Natural killer cell treated with Interleukin-12 subunit alpha and Interleukin-12 subunit beta and Interleukin-15 and Interleukin-18, amount 100 ng/mL, for 72 hours (primary cell): ENCODE results near the gene ALOX5AP. TPM values are rescaled to one million over a fixed set of nuclear protein-coding genes. Genes with fewer than 3 reads are reported as not detected.
"Not testable (repeated sequence)": the region's sequence is repeated elsewhere in the genome, so short reads cannot be mapped to it uniquely, and the experiment has no call there.

Experiments used
- ATAC-seq, 2 donors: fragments of 150-1000 bp; cut with Tn5 transposase in 1 of 2; sonication (Bioruptor Pico), chemical (Tn5 transposase) in 1 of 2; 2 replicates each; pipeline ENCODE4 v1.10.0; 2021
- DNase-seq: peaks from one replicate; pipeline ENCODE4 v3.0.0; 2022; ENCODE audit warnings: low spot score
- H3K27ac Mint-ChIP-seq, 2 donors: 1 replicate in 1 of 2; 2 replicates in 1 of 2; pipeline ENCODE4 v1.8.0; 2022; ENCODE audit warnings: mixed read lengths in 2 of 2, mild to moderate bottlenecking in 1 of 2, moderate library complexity in 1 of 2
- H3K27me3 Mint-ChIP-seq, 2 donors: 1 replicate in 1 of 2; 2 replicates in 1 of 2; pipeline ENCODE4 v1.8.0; 2022; ENCODE audit warnings: mixed read lengths in 2 of 2
- H3K36me3 Mint-ChIP-seq: one replicate; pipeline ENCODE4 v1.8.0; 2022; ENCODE audit warnings: mixed read lengths
- H3K4me1 Mint-ChIP-seq, 2 donors: 1 replicate in 1 of 2; 2 replicates in 1 of 2; pipeline ENCODE4 v1.8.0; 2022; ENCODE audit warnings: low read depth in 2 of 2, mixed read lengths in 2 of 2, mild to moderate bottlenecking in 1 of 2
- H3K4me3 Mint-ChIP-seq: one replicate; pipeline ENCODE4 v1.8.0; 2022; ENCODE audit warnings: mixed read lengths
- H3K9me3 Mint-ChIP-seq: 2 replicates; pipeline ENCODE4 v1.8.0; 2022; ENCODE audit warnings: mixed read lengths
- total RNA-seq, 2 donors: library from RNA; stranded (reverse); gene quantifications; one replicate each; pipeline ENCODE4 v1.2.3, GENCODE V29; 2022

The ALOX5AP gene
- total RNA-seq, 2 donors from 2014 or later: 49.8 to 173 TPM

DNA sequence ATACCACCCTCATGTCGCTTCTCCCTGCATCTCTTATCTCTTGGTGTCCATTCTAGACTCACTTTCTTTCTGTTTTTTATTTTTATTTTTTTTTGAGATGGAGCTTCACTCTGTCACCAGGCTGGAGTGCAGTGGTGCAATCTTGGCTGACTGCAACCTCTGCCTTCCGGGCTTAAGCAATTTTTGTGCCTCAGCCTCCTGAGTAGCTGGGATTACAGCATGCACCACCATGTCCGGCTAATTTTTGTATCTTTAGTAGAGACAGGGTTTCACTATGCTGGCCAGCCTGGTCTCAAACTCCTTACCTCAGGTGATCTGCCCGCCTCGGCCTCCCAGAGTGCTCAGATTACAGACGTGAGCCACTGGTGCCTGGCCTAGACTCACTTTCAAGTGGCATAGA lies 12.5 kb downstream of the ALOX5AP start:
- H3K27me3 Mint-ChIP-seq, ATAC-seq, H3K4me3 Mint-ChIP-seq, H3K27ac Mint-ChIP-seq, H3K9me3 Mint-ChIP-seq, DNase-seq: not testable (repeated sequence)
- Mint-ChIP-seq H3K4me1 (peaks cover 60 to 65% of the 10 kb centered on the region in 2 donors), H3K36me3 (peaks cover 39% of the 10 kb centered on the region)

GRCh38 chr13:30748717-30749116 lies 13.4 kb downstream of the ALOX5AP start:
- Mint-ChIP-seq H3K27ac (no peak overlapping the region), H3K4me1 (peaks cover 52 to 59% of the 10 kb centered on the region in 2 donors), H3K27me3 (no peaks in the 10 kb centered on the region), H3K36me3 (peaks cover 30% of the 10 kb centered on the region), H3K4me3 (no peak overlapping the region), H3K9me3 (peaks cover 3% of the 10 kb centered on the region)
- DNase-seq (no peak), ATAC-seq (no peak)

GRCh38 chr13:30750036-30750435 lies 14.7 kb downstream of the ALOX5AP start:
- no peak for ATAC-seq
- H3K4me3 Mint-ChIP-seq: no peak overlapping the region
- H3K27ac Mint-ChIP-seq: no peak overlapping the region
- H3K27me3 Mint-ChIP-seq: no peaks in the 10 kb centered on the region
- H3K36me3 Mint-ChIP-seq: peaks cover 29% of the 10 kb centered on the region
- peaks cover 3% of the 10 kb centered on the region for H3K9me3 Mint-ChIP-seq
- no peak for DNase-seq
- H3K4me1 Mint-ChIP-seq: peaks cover 39 to 46% of the 10 kb centered on the region in 2 donors

GRCh38 chr13:30751183-30751933 lies 16.0 kb downstream of the ALOX5AP start:
- Mint-ChIP-seq H3K4me1 (peaks cover 25 to 32% of the 10 kb centered on the region in 2 donors), H3K4me3 (peak overlapping the region; percentile 45), H3K36me3 (peaks cover 16% of the 10 kb centered on the region), H3K27ac (peak overlapping the region; percentile 39 to 68), H3K9me3 (peaks cover 3% of the 10 kb centered on the region), H3K27me3 (no peaks in the 10 kb centered on the region)
- DNase-seq: no peak
- peak; percentile 11 to 38 for ATAC-seq

DNA sequence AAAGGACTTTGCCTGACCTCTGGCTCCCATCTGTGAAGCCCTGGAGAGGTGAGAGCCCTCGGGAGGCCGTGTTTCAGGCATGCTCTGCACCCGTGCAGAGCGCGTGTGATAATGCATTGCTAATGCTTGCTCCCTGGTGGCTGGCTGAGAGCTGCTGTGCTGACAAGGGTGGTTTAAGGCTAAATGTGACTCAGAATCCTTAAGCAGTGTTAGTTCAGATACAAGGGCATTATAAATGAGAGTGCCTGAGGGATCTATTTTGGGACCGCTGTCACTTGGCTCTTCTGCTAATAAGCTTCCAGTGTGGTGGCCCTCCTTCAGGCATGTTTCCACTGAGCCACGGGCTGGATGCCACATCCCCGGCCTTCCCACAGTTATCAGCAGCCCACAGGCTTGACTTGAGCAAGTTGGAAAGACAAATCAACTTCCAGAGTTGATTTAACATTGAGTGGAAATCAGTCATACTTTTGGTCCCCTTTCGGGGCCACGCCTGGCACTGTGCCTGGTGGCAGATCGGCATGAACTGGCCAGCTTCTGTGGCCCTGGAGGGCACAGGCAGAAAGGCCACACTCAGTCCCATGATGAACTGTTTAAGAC lies 17.0 kb downstream of the ALOX5AP start:
- Mint-ChIP-seq H3K27ac (peak overlapping the region in 1 of 2 donors; percentile 68), H3K27me3 (no peaks in the 10 kb centered on the region), H3K4me1 (peaks cover 20 to 25% of the 10 kb centered on the region in 2 donors), H3K9me3 (peaks cover 3% of the 10 kb centered on the region), H3K36me3 (peaks cover 13% of the 10 kb centered on the region), H3K4me3 (peak overlapping the region; percentile 45)
- ATAC-seq: no peak
- no peak for DNase-seq

GRCh38 chr13:30753030-30753616 lies 17.8 kb downstream of the ALOX5AP start:
- H3K4me3 Mint-ChIP-seq: no peak overlapping the region
- peaks cover 20 to 23% of the 10 kb centered on the region in 2 donors for H3K4me1 Mint-ChIP-seq
- DNase-seq: no peak
- H3K9me3 Mint-ChIP-seq: peaks cover 3% of the 10 kb centered on the region
- no peaks in the 10 kb centered on the region for H3K27me3 Mint-ChIP-seq
- ATAC-seq: no peak
- H3K27ac Mint-ChIP-seq: peak overlapping the region in 1 of 2 donors; percentile 36
- H3K36me3 Mint-ChIP-seq: peaks cover 13% of the 10 kb centered on the region

DNA sequence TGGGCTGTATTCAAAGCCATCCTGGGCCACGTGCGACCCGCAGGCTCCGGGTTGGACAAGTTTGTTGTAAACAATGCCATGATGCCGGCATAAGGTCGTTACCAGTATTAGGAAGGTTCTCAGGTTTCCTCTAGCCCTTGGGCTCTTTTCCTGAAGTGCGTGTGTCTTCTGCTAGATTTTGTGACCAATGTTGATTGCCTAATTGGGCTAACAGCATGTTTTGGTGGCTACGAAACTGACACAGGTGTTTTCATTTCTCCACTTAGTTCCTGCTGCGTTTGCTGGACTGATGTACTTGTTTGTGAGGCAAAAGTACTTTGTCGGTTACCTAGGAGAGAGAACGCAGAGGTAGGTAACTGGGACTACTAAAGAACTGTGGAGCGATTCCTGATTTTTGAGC lies 20.3 kb downstream of the ALOX5AP start:
- Mint-ChIP-seq H3K4me1 (peaks cover 13 to 21% of the 10 kb centered on the region in 2 donors), H3K4me3 (no peak overlapping the region), H3K27me3 (no peaks in the 10 kb centered on the region), H3K9me3 (no peaks in the 10 kb centered on the region), H3K36me3 (peaks cover 13% of the 10 kb centered on the region), H3K27ac (no peak overlapping the region)
- DNase-seq: no peak
- no peak for ATAC-seq

DNA sequence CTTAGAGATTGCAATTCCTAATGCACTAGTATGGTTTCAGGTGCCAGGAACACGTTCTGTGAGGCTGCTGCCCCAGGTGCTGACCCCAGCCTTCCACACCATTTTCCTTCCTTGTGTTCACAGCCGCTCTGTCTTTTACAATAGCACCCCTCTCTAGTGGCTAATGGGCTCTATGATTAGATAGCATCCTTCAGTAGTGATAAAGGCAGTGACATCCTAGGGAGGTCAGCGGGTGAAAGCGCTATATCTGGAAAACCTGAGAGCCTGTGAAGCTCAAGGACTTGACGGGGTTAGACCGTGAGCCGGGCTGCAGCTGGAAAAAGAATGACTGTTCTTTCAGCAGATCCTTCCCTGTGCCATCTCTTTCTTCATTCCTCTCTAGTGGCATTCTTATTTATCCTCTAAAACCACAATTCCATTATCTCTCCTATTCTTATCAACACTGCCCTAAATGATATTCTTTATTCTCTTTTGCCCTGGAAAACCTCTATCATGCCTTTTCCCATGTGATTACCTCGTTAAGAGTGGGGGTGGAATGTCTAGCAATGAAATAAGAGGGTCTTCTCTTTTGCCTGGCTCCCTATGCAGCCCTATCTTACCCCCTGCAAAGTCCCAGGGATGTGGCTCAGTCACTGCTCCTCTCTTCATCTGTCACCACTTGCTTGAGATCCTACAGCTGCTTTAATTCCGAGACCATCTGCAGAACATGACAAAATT lies 21.8 kb downstream of the ALOX5AP start:
- Mint-ChIP-seq H3K27me3 (no peaks in the 10 kb centered on the region), H3K27ac (peak overlapping the region in 1 of 2 donors; percentile 3), H3K9me3 (no peaks in the 10 kb centered on the region), H3K36me3 (peaks cover 6% of the 10 kb centered on the region), H3K4me1 (peaks cover 5 to 18% of the 10 kb centered on the region in 2 donors), H3K4me3 (no peak overlapping the region)
- ATAC-seq (no peak), DNase-seq (no peak)

DNA sequence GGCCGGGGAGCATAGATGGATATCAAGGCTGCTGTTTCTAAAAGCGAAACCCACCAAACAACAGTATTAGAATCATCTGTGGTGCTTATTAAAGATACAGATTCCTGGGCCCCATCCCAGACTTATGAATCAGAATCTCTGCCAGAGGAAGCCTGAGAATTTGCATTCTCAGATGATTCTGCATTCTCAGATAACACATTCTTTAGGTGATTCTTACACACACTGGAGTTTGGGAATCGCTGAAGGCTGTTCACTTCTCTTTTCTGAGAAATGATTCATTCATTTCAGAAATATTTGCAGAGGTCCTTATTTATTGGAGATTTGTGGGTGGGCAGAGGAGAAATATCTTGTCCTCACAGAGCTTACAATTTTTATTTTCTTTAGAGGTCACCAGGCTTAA lies 24.4 kb downstream of the ALOX5AP start:
- no peak for ATAC-seq
- H3K4me1 Mint-ChIP-seq: peaks cover 10 to 18% of the 10 kb centered on the region in 2 donors
- no peak for DNase-seq
- no peak overlapping the region for H3K27ac Mint-ChIP-seq
- no peaks in the 10 kb centered on the region for H3K9me3 Mint-ChIP-seq
- H3K36me3 Mint-ChIP-seq: peaks cover 15% of the 10 kb centered on the region
- no peaks in the 10 kb centered on the region for H3K27me3 Mint-ChIP-seq
- H3K4me3 Mint-ChIP-seq: no peak overlapping the region

- Mint-ChIP-seq H3K4me3 (no peak overlapping the region), H3K9me3 (no peaks in the 10 kb centered on the region), H3K4me1 (peaks cover 27 to 30% of the 10 kb centered on the region in 2 donors), H3K27me3 (no peaks in the 10 kb centered on the region), H3K36me3 (peaks cover 17% of the 10 kb centered on the region), H3K27ac (no peak overlapping the region)
- DNase-seq: peak; percentile 15
- ATAC-seq: no peak
Measured at GRCh38 chr13:30762643-30763042, 27.3 kb downstream of the ALOX5AP start.

- Mint-ChIP-seq H3K27ac (no peak overlapping the region), H3K27me3 (no peaks in the 10 kb centered on the region), H3K36me3 (peaks cover 17% of the 10 kb centered on the region), H3K4me1 (peaks cover 30 to 36% of the 10 kb centered on the region in 2 donors), H3K9me3 (no peaks in the 10 kb centered on the region), H3K4me3 (no peak overlapping the region)
- no peak for DNase-seq
- ATAC-seq: no peak
Measured at GRCh38 chr13:30763786-30764413, 28.6 kb downstream of the ALOX5AP start.

GRCh38 chr13:30766231-30766630 lies 30.9 kb downstream of the ALOX5AP start:
- Mint-ChIP-seq H3K27me3 (no peaks in the 10 kb centered on the region), H3K27ac (peak overlapping the region; percentile 34 to 79), H3K9me3 (no peaks in the 10 kb centered on the region), H3K4me1 (peaks cover 30 to 32% of the 10 kb centered on the region in 2 donors), H3K36me3 (peaks cover 11% of the 10 kb centered on the region), H3K4me3 (no peak overlapping the region)
- ATAC-seq: no peak
- no peak for DNase-seq

DNA sequence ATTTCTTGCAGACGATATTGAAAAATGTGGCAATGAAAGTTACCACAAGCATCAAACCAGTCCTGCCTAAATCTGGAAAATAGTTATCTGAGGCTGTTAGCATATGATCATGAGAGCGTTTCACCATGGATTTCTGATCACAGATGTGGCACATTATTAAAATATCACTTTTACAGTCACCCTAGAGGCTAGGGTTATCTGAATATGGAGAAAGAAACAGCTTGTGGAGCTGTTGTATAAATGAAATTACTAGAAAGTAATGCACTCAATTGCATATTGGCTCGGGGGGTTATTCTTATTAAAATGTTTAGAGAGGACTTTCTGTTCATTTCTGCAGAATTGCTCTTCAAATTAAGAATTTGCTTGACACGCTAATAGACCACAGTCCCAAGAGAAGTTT lies 35.6 kb downstream of the ALOX5AP start:
- no peak for ATAC-seq
- Mint-ChIP-seq H3K4me3 (no peak overlapping the region), H3K36me3 (no peaks in the 10 kb centered on the region), H3K4me1 (peaks cover 48 to 50% of the 10 kb centered on the region in 2 donors), H3K27ac (peak overlapping the region in 1 of 2 donors; percentile 36), H3K9me3 (peaks cover 5% of the 10 kb centered on the region), H3K27me3 (no peaks in the 10 kb centered on the region)
- no peak for DNase-seq
